A549 (cell line): ENCODE measurements around the gene RPL13A. TPM values are rescaled to one million over a fixed set of nuclear protein-coding genes. Genes with fewer than 3 reads are reported as not detected.
A peak's percentile ranks its signal among the peaks of the same experiment; 100 is the strongest.

Experiments
- ATAC-seq, 2 experiments: fragments of 200-7000 bp in 1 of 2; fragments of >200 bp in 1 of 2; cut with Nextera tagmentation in 1 of 2; cut with Tn5 transposase in 1 of 2; 3 replicates each; pipeline versions ENCODE4 v1.8.0 to v1.9.1; 2018 to 2020; ENCODE audit warnings: mild to moderate bottlenecking in 1 of 2, moderate library complexity in 1 of 2
- CTCF ChIA-PET: fragments of 300-600 bp; sonication (Branson Sonifier 250); formaldehyde crosslinking; extraction: SDS; loops from one replicate; lab custom pipeline; 2021; ENCODE audit warnings: antibody characterized with exemption, inconsistent platforms; lab: Yijun Ruan, JAX
- POLR2A ChIA-PET: fragments of 350-600 bp; formaldehyde crosslinking; extraction: SDS; loops from one replicate; lab custom pipeline; 2021; ENCODE audit warnings: antibody characterized with exemption, inconsistent platforms; lab: Yijun Ruan, JAX
- DNase-seq, 2 experiments: peaks; one replicate each; pipeline versions ENCODE4 v3.0.0 to v3.0.0-alpha.2; 2011 to 2016; ENCODE audit warnings: low read depth in 1 of 2, low spot score in 1 of 2
- FAIRE-seq: peaks from 2 replicates; lab custom pipeline; 2011; peaks lifted over from hg19 to GRCh38; lab: Jason Lieb, UNC
- H3K27ac ChIP-seq, 2 experiments: fragments of >200 bp; sonication (Bioruptor Twin); formaldehyde crosslinking; 3 replicates each; pipeline ENCODE4 v1.5.1; 2016 to 2017
- H3K4me1 ChIP-seq: fragments of >200 bp; sonication (Bioruptor Twin); formaldehyde crosslinking; 3 replicates; pipeline ENCODE4 v1.6.1; 2016
- H3K4me2 ChIP-seq: fragments of >200 bp; sonication (Bioruptor Twin); formaldehyde crosslinking; 3 replicates; pipeline ENCODE4 v1.6.1; 2016
- H3K4me3 ChIP-seq: fragments of >200 bp; sonication (Bioruptor Twin); formaldehyde crosslinking; 3 replicates; pipeline ENCODE4 v1.5.1; 2016
- H3K9me3 ChIP-seq: fragments of >200 bp; sonication (Bioruptor Twin); formaldehyde crosslinking; 3 replicates; pipeline ENCODE4 v1.6.1; 2016
- BHLHE40 ChIP-seq: IDR thresholded peaks from 2 replicates; pipeline ENCODE4 v1.6.1; 2012; ENCODE audit warnings: low read depth, low read length, inconsistent platforms
- CBX8 ChIP-seq: fragments of 200-600 bp; sonication (generic); IDR thresholded peaks from 2 replicates; pipeline ENCODE4 v1.6.1; 2016
- CHD2 ChIP-seq: fragments of 150-350 bp; IDR thresholded peaks from 2 replicates; pipeline ENCODE4 v1.6.1; 2014; ENCODE audit warnings: low read length; ENCODE audit not compliant: partially characterized antibody
- EHF ChIP-seq: fragments of 250-450 bp; sonication (Bioruptor Pico); IDR thresholded peaks from 2 replicates; pipeline ENCODE4 v1.5.0; 2020; ENCODE audit warnings: mild to moderate bottlenecking
- EHMT2 ChIP-seq: fragments of 200-600 bp; sonication (generic); IDR thresholded peaks from 2 replicates; pipeline ENCODE4 v1.6.1; 2016; ENCODE audit warnings: antibody characterized with exemption, low read depth, mild to moderate bottlenecking, moderate library complexity
- EP300 ChIP-seq, 2 experiments: fragments of >200 bp; sonication (Bioruptor Twin); formaldehyde crosslinking; IDR thresholded peaks; 2 replicates in 1 of 2; 3 replicates in 1 of 2; pipeline ENCODE4 v1.6.1; 2016 to 2017
- FOSL2 ChIP-seq, 2 experiments: fragments of 450-650 bp in 1 of 2; fragments of >200 bp in 1 of 2; sonication (Bioruptor Twin) in 1 of 2; formaldehyde crosslinking; IDR thresholded peaks; 2 replicates each; pipeline versions ENCODE4 v1.5.0 to v1.6.1; 2016 to 2020; ENCODE audit warnings: mild to moderate bottlenecking in 1 of 2, moderate library complexity in 1 of 2
- HEYL ChIP-seq: fragments of 250-450 bp; sonication (Bioruptor Pico); IDR thresholded peaks from 2 replicates; pipeline ENCODE4 v1.8.0; 2021; ENCODE audit warnings: mild to moderate bottlenecking, moderate library complexity
- HOXB13 ChIP-seq: fragments of 250-450 bp; sonication (Bioruptor Pico); IDR thresholded peaks from 2 replicates; pipeline ENCODE4 v1.5.0; 2020; ENCODE audit warnings: low read depth, mild to moderate bottlenecking, moderate library complexity
- JUN ChIP-seq, 2 experiments: fragments of >200 bp; sonication (Bioruptor Twin); formaldehyde crosslinking; IDR thresholded peaks; 2 replicates in 1 of 2; 3 replicates in 1 of 2; pipeline ENCODE4 v1.6.1; 2016 to 2017
- JUNB ChIP-seq: fragments of >200 bp; sonication (Bioruptor Twin); formaldehyde crosslinking; IDR thresholded peaks from 2 replicates; pipeline ENCODE4 v1.6.1; 2016
- KDM5A ChIP-seq: fragments of 200-600 bp; sonication (generic); IDR thresholded peaks from 2 replicates; pipeline ENCODE4 v1.6.1; 2016; ENCODE audit warnings: antibody characterized with exemption, mild to moderate bottlenecking
- MAZ ChIP-seq: fragments of 150-350 bp; IDR thresholded peaks from 2 replicates; pipeline ENCODE4 v1.6.1; 2014; ENCODE audit warnings: antibody characterized with exemption, low read depth, low read length, borderline replicate concordance
- NPAS2 ChIP-seq: fragments of 250-450 bp; sonication (Bioruptor Pico); IDR thresholded peaks from 2 replicates; pipeline ENCODE4 v1.8.0; 2022; ENCODE audit warnings: mild to moderate bottlenecking, moderate library complexity, borderline replicate concordance
- PHF8 ChIP-seq: fragments of 200-600 bp; sonication (generic); IDR thresholded peaks from 2 replicates; pipeline ENCODE4 v1.6.1; 2016; ENCODE audit warnings: low read depth, mild to moderate bottlenecking, antibody characterized with exemption, moderate library complexity, borderline replicate concordance
- POLR2AphosphoS2 ChIP-seq: conservative IDR thresholded peaks from 2 replicates; pipeline ENCODE4 v1.6.1; 2012; ENCODE audit warnings: low read length, improper control_type of control experiment, inconsistent platforms
- RARB ChIP-seq: fragments of 250-450 bp; sonication (Bioruptor Pico); IDR thresholded peaks from 2 replicates; pipeline ENCODE4 v1.8.0; 2021; ENCODE audit warnings: mild to moderate bottlenecking, moderate library complexity
- RCOR1 ChIP-seq: fragments of 150-350 bp; IDR thresholded peaks from 2 replicates; pipeline ENCODE4 v1.6.1; 2014; ENCODE audit warnings: antibody characterized with exemption, low read length, low read depth
- RFX5 ChIP-seq: fragments of 450-650 bp; IDR thresholded peaks from 2 replicates; pipeline ENCODE4 v1.7.1; 2014; ENCODE audit warnings: antibody characterized with exemption, mild to moderate bottlenecking, moderate library complexity
- RNF2 ChIP-seq: fragments of 200-600 bp; sonication (generic); IDR thresholded peaks from 2 replicates; pipeline ENCODE4 v1.6.1; 2016; ENCODE audit warnings: low read depth, mild to moderate bottlenecking, antibody characterized with exemption, moderate library complexity, borderline replicate concordance
- TP53 ChIP-seq: fragments of 250-450 bp; sonication (Bioruptor Pico); IDR thresholded peaks from 2 replicates; pipeline ENCODE4 v1.5.0; 2021; ENCODE audit warnings: mild to moderate bottlenecking, moderate library complexity
- ZC3H11A ChIP-seq: fragments of 450-650 bp; IDR thresholded peaks from 2 replicates; pipeline ENCODE4 v1.6.1; 2014; ENCODE audit warnings: antibody characterized with exemption, mild to moderate bottlenecking
- ZFP36 ChIP-seq: fragments of 450-650 bp; IDR thresholded peaks from 2 replicates; pipeline ENCODE4 v1.6.1; 2014; ENCODE audit warnings: borderline replicate concordance; ENCODE audit not compliant: partially characterized antibody
- ZSCAN20 ChIP-seq: fragments of 250-450 bp; sonication (Bioruptor Pico); IDR thresholded peaks from 2 replicates; pipeline ENCODE4 v1.8.0; 2022; ENCODE audit warnings: mild to moderate bottlenecking, moderate library complexity
- WGBS: methylation state at CpG from one replicate; pipeline ENCODE4 v1.1.6; 2017; ENCODE audit errors: missing lambda C conversion rate; 5-methylcytosine and 5-hydroxymethylcytosine counted together
- polyA plus RNA-seq, 4 experiments: library from polyadenylated mRNA; depleted of rRNA in 3 of 4; stranded (reverse); fragments of >200 nt; fragmentation: RNase III in 1 of 4; extraction: RNeasy Plus Mini Kit Qiagen cat#74134 plus additional on column Dnase treatment in 1 of 4; gene quantifications; 2 replicates in 3 of 4; 3 replicates in 1 of 4; pipeline ENCODE4 v1.2.3, GENCODE V29; 2011 to 2017
- TF ChIP-seq, protein P1 (sequence below): IDR thresholded peaks from 2 replicates; pipeline ENCODE4 v1.6.1; 2012; ENCODE audit warnings: low read depth, borderline replicate concordance
- TF ChIP-seq, protein P2 (sequence below): IDR thresholded peaks from 2 replicates; pipeline ENCODE4 v1.6.1; 2012
- TF ChIP-seq, protein P3 (sequence below): fragments of 150-350 bp; IDR thresholded peaks from 2 replicates; pipeline ENCODE4 v1.6.1; 2014; ENCODE audit warnings: low read depth, mild to moderate bottlenecking, low read length
- TF ChIP-seq, protein P4 (sequence below): fragments of >200 bp; sonication (Bioruptor Twin); formaldehyde crosslinking; IDR thresholded peaks from 2 replicates; pipeline ENCODE4 v1.6.1; 2016
- TF ChIP-seq, protein P5 (sequence below): fragments of 200-600 bp; sonication (generic); IDR thresholded peaks from 2 replicates; pipeline ENCODE4 v1.6.1; 2016; ENCODE audit warnings: antibody characterized with exemption, mild to moderate bottlenecking, moderate library complexity

Gene RPL13A
- polyA plus RNA-seq, 2 of the 4 experiments (the other 2 are of a cell fraction): 3,595 to 5,410 TPM

DNA sequence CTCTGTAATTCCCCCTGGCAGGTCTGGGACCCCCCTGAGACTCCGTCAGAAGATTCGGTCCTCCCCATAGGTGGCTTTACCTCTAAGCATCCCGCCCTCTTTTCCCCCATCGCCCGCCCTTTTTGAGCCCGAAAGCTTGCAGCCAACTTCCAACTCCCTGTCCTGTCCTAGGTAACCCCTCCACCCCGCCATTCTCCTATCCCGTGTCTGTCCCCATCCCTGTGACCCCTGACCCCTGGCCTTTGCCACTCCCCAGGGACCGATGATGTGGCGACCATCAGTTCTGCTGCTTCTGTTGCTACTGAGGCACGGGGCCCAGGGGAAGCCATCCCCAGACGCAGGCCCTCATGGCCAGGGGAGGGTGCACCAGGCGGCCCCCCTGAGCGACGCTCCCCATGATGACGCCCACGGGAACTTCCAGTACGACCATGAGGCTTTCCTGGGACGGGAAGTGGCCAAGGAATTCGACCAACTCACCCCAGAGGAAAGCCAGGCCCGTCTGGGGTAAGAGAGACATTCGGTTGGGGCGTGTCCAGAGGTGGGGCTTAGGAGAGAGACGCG is 40.9 kb downstream of the RPL13A start:
- POLR2A ChIA-PET: interaction anchor here (1.0 kb wide), 1 partner anchor 36 kb away, joined by 4 read pairs; no protein-coding TSS in a partner anchor
- peak overlapping the region; percentile 72 for H3K4me2 ChIP-seq

DNA sequence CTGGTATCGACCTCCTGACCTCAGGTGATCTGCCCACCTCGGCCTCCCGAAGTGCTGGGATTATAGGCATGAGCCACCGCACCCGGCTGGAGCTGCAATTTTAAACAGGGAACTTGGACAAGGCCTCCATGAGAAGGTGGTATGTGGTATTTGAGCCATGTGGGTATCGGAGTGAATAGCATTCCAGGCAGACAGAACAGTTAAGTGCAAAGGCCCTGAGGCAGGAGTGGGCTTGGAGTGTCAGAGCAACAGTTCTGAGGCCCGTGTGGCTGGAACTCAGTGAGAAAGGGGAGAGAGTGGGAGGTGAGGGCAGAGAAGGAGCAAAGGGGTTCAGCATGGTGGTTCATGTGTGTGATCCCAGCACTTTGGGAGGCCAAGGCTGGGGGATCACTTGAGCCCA is 43.3 kb downstream of the RPL13A start:
- POLR2A ChIA-PET: no interaction called here
- WGBS: 85% methylated on average over 7 of the region's 7 CpGs
- TF ChIP-seq KDM5A (no peak), ZSCAN20 (CRISPR knock-in tag) (no peak), RCOR1 (no peak), EHF (CRISPR knock-in tag) (no peak), RARB (CRISPR knock-in tag) (no peak), RNF2 (no peak), POLR2AphosphoS2 (no peak), HEYL (CRISPR knock-in tag) (no peak), EP300 (IDR thresholded peaks at IDR 0.05) (no peak), JUN (IDR thresholded peaks at IDR 0.05) (no peak), ZFP36 (no peak), MAZ (no peak), ZC3H11A (no peak), CHD2 (no peak), PHF8 (no peak), TP53 (no peak), FOSL2 (IDR thresholded peaks at IDR 0.05) (no peak), FOSL2 (CRISPR knock-in tag; IDR thresholded peaks at IDR 0.05) (no peak), EHMT2 (no peak)
- TF ChIP-seq, protein P1, sequence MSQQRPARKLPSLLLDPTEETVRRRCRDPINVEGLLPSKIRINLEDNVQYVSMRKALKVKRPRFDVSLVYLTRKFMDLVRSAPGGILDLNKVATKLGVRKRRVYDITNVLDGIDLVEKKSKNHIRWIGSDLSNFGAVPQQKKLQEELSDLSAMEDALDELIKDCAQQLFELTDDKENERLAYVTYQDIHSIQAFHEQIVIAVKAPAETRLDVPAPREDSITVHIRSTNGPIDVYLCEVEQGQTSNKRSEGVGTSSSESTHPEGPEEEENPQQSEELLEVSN: no peak
- Histone ChIP-seq H3K9me3 (no peaks in the 10 kb centered on the region), H3K4me3 (no peak overlapping the region), H3K4me1 (peaks cover 7% of the 10 kb centered on the region; the same call in 1 of the 3 replicates), H3K4me2 (no peak overlapping the region), H3K27ac (no peak overlapping the region)
- no peak for DNase-seq
- no peak for FAIRE-seq
- CTCF ChIA-PET: interaction anchor here (0.5 to 3.2 kb wide), 8 partner anchors 10 to 627 kb away, joined by 3 to 25 read pairs (median 4); no protein-coding TSS in a partner anchor
- no peak for ATAC-seq

More for the DNA sequence above, 40.9 kb downstream of the RPL13A start:
- ATAC-seq (no peak), DNase-seq (no peak), FAIRE-seq (no peak)
- CTCF ChIA-PET: interaction anchor here (0.6 to 2.3 kb wide), 7 partner anchors 9 to 51 kb away, joined by 3 to 17 read pairs (median 5); no protein-coding TSS in a partner anchor
- no peaks in the 10 kb centered on the region for H3K9me3 ChIP-seq
- 78% methylated on average over 23 of the region's 25 CpGs for WGBS
- peaks cover 3% of the 10 kb centered on the region; the same call in 1 of the 3 replicates for H3K4me1 ChIP-seq
- peak overlapping the region; percentile 39; the same call in 2 of the 3 replicates for H3K4me3 ChIP-seq
- TF ChIP-seq, protein P2, sequence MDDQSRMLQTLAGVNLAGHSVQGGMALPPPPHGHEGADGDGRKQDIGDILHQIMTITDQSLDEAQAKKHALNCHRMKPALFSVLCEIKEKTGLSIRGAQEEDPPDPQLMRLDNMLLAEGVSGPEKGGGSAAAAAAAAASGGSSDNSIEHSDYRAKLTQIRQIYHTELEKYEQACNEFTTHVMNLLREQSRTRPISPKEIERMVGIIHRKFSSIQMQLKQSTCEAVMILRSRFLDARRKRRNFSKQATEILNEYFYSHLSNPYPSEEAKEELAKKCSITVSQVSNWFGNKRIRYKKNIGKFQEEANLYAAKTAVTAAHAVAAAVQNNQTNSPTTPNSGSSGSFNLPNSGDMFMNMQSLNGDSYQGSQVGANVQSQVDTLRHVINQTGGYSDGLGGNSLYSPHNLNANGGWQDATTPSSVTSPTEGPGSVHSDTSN: no peak
- TF ChIP-seq, protein P3, sequence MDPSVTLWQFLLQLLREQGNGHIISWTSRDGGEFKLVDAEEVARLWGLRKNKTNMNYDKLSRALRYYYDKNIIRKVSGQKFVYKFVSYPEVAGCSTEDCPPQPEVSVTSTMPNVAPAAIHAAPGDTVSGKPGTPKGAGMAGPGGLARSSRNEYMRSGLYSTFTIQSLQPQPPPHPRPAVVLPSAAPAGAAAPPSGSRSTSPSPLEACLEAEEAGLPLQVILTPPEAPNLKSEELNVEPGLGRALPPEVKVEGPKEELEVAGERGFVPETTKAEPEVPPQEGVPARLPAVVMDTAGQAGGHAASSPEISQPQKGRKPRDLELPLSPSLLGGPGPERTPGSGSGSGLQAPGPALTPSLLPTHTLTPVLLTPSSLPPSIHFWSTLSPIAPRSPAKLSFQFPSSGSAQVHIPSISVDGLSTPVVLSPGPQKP: no peak
- TF ChIP-seq KDM5A (no peak), MAZ (no peak), HOXB13 (CRISPR knock-in tag) (no peak), NPAS2 (CRISPR knock-in tag) (no peak), JUNB (no peak), EP300 (IDR thresholded peaks at IDR 0.05) (no peak), POLR2AphosphoS2 (no peak), RARB (CRISPR knock-in tag) (no peak), BHLHE40 (no peak), CBX8 (no peak), ZSCAN20 (CRISPR knock-in tag) (no peak), FOSL2 (IDR thresholded peaks at IDR 0.05) (no peak), FOSL2 (CRISPR knock-in tag; IDR thresholded peaks at IDR 0.05) (no peak), RFX5 (no peak)
- TF ChIP-seq, protein P4, sequence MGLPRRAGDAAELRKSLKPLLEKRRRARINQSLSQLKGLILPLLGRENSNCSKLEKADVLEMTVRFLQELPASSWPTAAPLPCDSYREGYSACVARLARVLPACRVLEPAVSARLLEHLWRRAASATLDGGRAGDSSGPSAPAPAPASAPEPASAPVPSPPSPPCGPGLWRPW: no peak
- TF ChIP-seq, protein P5, sequence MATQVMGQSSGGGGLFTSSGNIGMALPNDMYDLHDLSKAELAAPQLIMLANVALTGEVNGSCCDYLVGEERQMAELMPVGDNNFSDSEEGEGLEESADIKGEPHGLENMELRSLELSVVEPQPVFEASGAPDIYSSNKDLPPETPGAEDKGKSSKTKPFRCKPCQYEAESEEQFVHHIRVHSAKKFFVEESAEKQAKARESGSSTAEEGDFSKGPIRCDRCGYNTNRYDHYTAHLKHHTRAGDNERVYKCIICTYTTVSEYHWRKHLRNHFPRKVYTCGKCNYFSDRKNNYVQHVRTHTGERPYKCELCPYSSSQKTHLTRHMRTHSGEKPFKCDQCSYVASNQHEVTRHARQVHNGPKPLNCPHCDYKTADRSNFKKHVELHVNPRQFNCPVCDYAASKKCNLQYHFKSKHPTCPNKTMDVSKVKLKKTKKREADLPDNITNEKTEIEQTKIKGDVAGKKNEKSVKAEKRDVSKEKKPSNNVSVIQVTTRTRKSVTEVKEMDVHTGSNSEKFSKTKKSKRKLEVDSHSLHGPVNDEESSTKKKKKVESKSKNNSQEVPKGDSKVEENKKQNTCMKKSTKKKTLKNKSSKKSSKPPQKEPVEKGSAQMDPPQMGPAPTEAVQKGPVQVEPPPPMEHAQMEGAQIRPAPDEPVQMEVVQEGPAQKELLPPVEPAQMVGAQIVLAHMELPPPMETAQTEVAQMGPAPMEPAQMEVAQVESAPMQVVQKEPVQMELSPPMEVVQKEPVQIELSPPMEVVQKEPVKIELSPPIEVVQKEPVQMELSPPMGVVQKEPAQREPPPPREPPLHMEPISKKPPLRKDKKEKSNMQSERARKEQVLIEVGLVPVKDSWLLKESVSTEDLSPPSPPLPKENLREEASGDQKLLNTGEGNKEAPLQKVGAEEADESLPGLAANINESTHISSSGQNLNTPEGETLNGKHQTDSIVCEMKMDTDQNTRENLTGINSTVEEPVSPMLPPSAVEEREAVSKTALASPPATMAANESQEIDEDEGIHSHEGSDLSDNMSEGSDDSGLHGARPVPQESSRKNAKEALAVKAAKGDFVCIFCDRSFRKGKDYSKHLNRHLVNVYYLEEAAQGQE: no peak
- H3K27ac ChIP-seq: peak overlapping the region in 1 of 2 experiments; percentile 62; a peak in 2 of 6 replicates
